Heart left ventricle (tissue), 13 donors: Measurements from ENCODE around the gene BDKRB2.

Source experiments
- POLR2A ChIP-seq, 2 donors: fragments of 450-650 bp; IDR thresholded peaks; one replicate each; pipeline ENCODE4 v1.6.1; 2017; ENCODE audit warnings: antibody characterized with exemption in 2 of 2, mild to moderate bottlenecking in 2 of 2, moderate library complexity in 2 of 2
- TF ChIP-seq, protein P1 (sequence below), 12 donors: fragments of 200-600 bp; sonication (generic) in 4 of 12; IDR thresholded peaks; one replicate each; pipeline versions ENCODE4 v1.5.0 to v1.8.0; 2018 to 2022; ENCODE audit warnings: antibody characterized with exemption in 12 of 12, mild to moderate bottlenecking in 5 of 12
- donor health status: ischemic (EF 13 %, LVEDD 7.1; RV severe dilation, severe dysfunction).
- donor health status: DM: no; HTN: yes; CAD: no.
- donor health status: DM: no; HTN: no; CAD: no.
- donor health status: ischemic (EF 25% LVEDD 6.9; RV normal size, moderate dysfunction).
- donor health status: ischemic (EF 25% LVEDD 5.7; RV mildly dilated, moderate dysfunction).
- donor health status: ischemic (EF 35%, LVEDD 5.7; RV mildly dilated, moderate dysfunction).
- donor health status: nonischemic (EF 11% LVEDD 7.7; RV severe dilation, severe dysfunction).
- donor health status: DM: yes; HTN: yes; CAD: no.
- donor health status: PGD.
- donor health status: ischemic (EF 29% LVEDD 5.4; RV normal size, mild dysfunction).
- donor health status: nonischemic (EF 23%, LVEDD 6.1; RV moderate dilation, normal function).

DNA sequence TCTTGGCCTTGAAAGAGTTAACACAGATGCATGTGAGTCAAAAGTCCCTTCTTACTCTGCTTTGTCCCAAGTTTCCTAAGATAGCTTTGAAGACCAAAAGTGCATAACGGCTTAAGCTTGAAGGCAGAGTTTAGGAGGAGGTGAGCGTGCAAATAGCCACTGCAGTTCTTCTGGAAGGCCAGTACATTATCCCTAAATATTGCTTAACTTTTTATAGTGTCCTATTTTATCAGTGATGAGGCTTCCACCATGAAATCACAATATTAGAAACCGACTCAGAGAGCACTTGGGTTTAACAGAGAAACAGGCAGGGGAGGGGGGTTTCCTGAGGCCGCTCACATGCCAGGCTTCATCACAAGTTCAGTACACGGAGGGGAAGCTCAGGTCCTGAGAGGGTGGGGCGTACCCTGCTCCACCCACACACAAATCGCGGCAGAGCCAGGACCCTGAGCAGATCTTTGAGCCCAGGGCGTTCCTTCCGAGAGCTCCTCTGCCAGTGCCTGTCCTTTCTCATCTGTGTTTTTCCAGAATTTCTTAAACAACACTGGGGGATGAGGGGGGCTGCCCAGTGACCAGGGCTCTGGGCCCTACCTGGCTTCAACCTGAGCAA lies 26.8 kb upstream of the BDKRB2 start:
- TF ChIP-seq, protein P1, sequence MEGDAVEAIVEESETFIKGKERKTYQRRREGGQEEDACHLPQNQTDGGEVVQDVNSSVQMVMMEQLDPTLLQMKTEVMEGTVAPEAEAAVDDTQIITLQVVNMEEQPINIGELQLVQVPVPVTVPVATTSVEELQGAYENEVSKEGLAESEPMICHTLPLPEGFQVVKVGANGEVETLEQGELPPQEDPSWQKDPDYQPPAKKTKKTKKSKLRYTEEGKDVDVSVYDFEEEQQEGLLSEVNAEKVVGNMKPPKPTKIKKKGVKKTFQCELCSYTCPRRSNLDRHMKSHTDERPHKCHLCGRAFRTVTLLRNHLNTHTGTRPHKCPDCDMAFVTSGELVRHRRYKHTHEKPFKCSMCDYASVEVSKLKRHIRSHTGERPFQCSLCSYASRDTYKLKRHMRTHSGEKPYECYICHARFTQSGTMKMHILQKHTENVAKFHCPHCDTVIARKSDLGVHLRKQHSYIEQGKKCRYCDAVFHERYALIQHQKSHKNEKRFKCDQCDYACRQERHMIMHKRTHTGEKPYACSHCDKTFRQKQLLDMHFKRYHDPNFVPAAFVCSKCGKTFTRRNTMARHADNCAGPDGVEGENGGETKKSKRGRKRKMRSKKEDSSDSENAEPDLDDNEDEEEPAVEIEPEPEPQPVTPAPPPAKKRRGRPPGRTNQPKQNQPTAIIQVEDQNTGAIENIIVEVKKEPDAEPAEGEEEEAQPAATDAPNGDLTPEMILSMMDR (IDR thresholded peaks at IDR 0.05): no peak
- no peak for TF ChIP-seq POLR2A (IDR thresholded peaks at IDR 0.05)
